ENCODE measurements around the gene AQP10. TPM values are rescaled to one million over a fixed set of nuclear protein-coding genes. Genes with fewer than 3 reads are reported as not detected.

The AQP10 gene, protein sequence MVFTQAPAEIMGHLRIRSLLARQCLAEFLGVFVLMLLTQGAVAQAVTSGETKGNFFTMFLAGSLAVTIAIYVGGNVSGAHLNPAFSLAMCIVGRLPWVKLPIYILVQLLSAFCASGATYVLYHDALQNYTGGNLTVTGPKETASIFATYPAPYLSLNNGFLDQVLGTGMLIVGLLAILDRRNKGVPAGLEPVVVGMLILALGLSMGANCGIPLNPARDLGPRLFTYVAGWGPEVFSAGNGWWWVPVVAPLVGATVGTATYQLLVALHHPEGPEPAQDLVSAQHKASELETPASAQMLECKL
- total RNA-seq, result not detected in 2 replicates

GRCh38 chr1:154320882-154321608 lies at the start of gene AQP10:
AQP10 (plus strand) TSS chr1:154321093; CDS start chr1:154321156, 63 bp downstream.

DNA sequence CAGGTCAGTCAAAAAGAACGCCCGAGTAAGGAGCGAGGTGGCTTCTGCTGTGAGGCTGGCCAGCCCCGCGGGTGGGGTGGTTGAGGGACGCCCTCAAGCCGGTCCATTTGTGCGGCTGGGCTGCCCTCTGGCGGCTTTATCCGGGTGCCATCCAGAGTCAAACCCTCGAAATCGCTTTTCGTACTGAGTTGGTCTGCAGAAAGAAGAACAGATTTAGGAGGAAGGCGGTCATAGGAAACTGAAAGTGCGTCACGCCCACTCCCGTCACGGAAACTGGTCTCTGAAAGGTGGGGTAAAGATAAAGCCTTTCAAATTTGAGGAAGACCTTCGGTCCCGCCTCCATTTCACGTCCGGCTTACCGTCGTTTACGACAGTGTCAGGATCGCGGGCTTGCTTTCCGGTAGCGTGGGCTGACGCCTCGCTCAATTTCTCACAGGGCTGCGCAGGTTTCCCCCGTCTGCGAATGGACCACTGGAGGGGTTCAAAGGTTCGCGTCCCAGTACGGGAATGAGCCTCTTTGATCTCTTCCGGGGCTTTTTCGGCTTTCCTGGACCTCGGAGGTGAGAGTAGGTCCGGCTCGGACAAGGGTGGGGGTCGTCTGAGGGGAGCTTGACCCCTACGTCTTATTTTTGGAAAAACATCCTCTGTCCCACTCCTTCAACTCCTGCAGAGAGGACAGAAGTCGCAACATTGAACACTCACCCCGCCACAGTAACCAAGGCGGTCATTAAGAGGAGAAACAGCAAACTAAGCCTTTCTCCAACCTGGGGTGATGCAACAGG lies 48.5 kb upstream of the AQP10 start, which contains the start of gene HAX1:
Gene HAX1, plus strand, starts transcription at position 413 of the 782 bp plus-strand sequence. Its CDS starts 95 bp downstream, at position 508.

GRCh38 chr1:154324669-154325582 lies 4.0 kb downstream of the AQP10 start, which contains the start of gene ATP8B2:
ATP8B2 (plus strand) TSS chr1:154325525; CDS start chr1:154328142, 2,617 bp downstream.

Other genes starting within 250 kb of the AQP10 start
- gene NUP210L, start 166.0 kb upstream of the AQP10 start, total RNA-seq, result not detected in 2 replicates
- 447 and 499 TPM in 2 replicates for gene TPM3, start 129.0 kb upstream of the AQP10 start, total RNA-seq
- gene CFAP141, start 114.8 kb upstream of the AQP10 start, total RNA-seq, result not detected in 2 replicates
- gene UBAP2L, start 100.1 kb upstream of the AQP10 start, total RNA-seq, result 76.2 and 78.2 TPM in 2 replicates
- gene HAX1, start 48.5 kb upstream of the AQP10 start, total RNA-seq, result 112 and 131 TPM in 2 replicates
- 64.4 and 93.8 TPM in 2 replicates for gene ATP8B2, start 4.4 kb downstream of the AQP10 start, total RNA-seq
- 5.6 and 7.5 TPM in 2 replicates for gene IL6R, start 84.2 kb downstream of the AQP10 start, total RNA-seq
- 0.54 TPM in 1 of 2 replicates, not detected in the other for gene TDRD10, start 181.1 kb downstream of the AQP10 start, total RNA-seq
- gene SHE, start 181.3 kb downstream of the AQP10 start, total RNA-seq, result 0.97 and 4.3 TPM in 2 replicates
- 30.6 and 35.7 TPM in 2 replicates for gene UBE2Q1, start 237.6 kb downstream of the AQP10 start, total RNA-seq
- gene CHRNB2, start 246.7 kb downstream of the AQP10 start, total RNA-seq, result not detected in 2 replicates

Measured in cardiac atrium fibroblast (primary cell).